HG03097 (cell line): ENCODE results near the gene ATOH7.
"Not testable (repeated sequence)": the region's sequence is repeated elsewhere in the genome, so short reads cannot be mapped to it uniquely, and the experiment has no call there.

ENCODE experiments used
- ATAC-seq: cut with Tn5 transposase; IDR thresholded peaks from one replicate; pipeline ENCODE4 v1.9.1; 2021; ENCODE audit not compliant: unreplicated experiment, low FRiP score

The ATOH7 gene

GRCh38 chr10:68231817-68232251, at the start of gene ATOH7:
Gene ATOH7, minus strand, starts transcription at chr10:68232113. Its CDS starts 436 bp downstream, at chr10:68231677.
- no peak for ATAC-seq

DNA sequence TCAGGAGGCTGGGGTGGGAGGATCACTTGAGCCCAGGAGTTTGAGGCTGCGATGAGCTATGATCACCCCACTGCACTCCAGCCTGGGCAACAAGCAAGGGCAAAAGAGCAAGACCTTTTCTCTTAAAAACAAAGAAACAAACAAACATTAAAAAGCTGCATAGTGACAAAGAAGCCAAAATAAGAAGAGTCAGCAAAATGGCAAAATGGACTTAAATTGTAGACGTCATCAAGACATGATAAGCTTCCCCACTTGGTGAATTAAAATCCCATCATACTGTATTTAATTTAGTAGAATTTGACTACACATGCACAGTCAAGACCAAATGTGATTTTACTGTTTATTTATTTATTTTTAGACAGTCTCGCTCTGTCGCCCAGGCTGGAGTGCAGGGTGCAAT, 48.8 kb upstream of the ATOH7 start:
- no peak for ATAC-seq

DNA sequence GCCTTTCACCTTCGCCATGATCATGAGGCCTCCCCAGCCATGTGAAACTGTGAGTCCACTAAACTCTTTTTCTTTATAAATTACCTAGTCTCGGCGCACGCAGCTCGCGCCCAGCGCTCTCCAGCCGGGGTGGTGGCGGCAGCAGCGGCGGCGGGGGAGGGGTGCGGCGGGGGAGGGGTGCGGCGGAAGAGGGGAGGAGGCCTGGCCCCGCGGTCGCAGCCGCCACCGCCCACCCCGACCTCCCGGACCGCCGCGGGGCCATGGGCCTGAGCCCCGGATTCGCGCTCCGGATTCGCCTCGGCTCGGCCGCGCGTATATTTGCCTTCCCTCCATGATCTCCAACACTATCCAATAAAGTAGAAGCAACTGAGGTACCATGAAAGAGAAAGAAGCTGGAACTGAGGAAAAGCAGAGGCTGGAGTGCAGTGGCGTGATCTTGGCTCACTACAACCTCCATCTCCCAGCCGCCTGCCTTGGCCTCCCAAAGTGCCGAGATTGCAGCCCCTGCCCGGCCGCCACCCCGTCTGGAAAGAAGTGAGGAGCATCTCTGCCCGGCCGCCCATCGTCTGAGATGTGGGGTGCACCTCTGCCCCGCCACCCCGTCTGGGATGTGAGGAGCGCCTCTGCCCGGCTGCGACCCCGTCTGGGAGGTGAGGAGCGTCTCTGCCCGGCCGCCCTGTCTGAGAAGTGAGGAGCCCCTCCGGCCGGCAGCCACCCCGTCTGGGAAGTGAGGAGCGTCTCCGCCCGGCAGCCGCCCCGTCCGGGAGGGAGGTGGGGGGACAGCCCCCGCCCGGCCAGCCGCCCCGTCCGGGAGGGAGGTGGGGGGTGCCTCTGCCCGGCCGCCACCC, 47.2 kb upstream of the ATOH7 start:
- ATAC-seq, result not testable (repeated sequence)

GRCh38 chr10:68277814-68278213, 45.9 kb upstream of the ATOH7 start:
- not testable (repeated sequence) for ATAC-seq

DNA sequence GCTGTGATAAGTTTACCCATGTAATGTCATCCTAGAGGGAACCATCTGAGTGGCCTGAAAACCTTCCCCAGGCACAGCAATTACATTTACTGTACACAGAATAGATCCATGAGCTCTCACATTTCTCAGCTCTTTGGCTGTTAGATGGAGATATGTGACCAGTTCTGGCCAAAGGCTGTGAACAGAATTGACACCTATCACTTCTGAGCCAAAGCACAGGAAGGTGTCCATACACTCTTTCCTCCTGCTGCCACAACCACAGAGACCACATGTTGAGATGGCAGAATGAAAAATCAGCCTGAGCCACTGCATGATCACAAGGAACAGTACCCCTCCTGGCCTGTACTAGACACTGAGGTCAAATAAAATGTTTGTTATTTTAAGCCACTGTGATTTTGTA, 44.3 kb upstream of the ATOH7 start:
- ATAC-seq, result no peak

DNA sequence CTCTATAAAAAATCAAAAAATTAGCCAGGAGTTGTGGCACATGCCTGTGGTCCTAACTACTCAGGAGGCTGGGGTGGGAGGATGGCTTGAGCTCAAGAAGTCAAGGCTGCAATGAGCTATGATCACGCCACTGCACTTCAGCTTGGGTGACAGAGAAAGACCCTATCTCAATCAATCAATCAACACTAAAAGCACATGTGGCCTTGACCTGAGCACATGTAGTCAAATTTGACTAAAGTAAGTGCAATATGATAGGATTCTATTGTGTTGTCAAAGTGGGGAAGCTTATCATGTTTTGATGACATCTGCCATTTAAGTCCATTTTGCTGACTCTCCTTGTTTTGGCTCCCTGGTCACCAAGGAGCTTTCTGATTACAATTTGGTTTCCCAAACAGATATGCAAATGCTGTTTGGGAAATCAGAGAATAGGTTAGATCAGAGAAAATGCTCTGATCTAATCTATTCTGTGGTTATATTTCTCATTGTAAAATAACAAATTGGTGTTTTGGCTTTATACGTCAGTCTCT, 43.8 kb upstream of the ATOH7 start:
- no peak for ATAC-seq

DNA sequence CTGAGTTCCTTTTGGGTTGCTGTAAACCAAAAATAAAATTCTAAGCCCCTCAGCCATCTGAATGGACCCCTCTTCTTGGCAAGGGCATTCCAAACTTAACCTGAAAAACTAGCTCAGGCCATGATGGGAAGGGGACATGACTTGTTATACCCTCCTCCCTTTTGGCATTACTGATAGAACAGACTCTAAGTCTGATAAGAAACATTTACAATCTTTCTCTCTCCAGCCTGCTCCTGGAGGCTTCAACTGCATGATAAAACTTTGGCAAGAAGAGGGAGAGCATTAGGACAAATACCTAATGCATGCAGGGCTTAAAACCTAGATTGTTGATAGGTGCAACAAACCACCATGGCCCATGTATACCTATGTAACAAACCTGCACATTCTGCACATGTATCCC, 40.9 kb upstream of the ATOH7 start:
- ATAC-seq, result no peak

GRCh38 chr10:68271196-68271882, 39.4 kb upstream of the ATOH7 start:
- no peak for ATAC-seq

DNA sequence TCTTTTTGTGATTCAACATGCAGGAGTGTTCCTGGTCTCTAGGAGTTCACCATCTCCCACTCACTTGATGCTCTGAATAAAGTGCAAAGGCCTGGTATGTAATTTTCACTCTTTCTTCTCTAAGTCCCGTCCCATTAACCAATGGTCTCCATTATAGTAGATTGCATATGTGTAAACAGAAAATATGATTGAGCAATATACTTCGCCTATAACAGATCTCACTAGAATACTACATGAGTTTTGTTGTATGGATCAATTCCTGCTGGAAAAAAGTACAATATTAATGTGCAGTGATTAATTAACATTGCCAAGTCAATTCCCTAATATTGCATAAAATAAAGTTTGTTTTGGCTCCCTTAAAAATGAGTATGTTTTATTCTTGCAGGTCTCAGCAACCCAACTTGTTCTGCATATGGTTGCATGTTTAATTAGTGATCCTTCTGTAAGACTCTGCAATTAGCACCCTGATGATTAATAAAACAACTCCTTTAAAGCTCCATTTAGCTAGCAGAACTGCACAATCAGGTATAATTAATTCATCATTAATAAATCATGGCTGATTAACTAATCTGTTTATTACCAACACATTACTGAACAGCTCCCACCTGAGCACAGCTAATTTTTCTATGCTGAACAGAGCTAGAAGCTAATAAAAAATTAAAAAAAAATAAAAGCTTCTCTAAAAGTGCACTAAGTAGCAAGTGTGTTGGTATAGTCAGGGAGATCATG, 37.8 kb upstream of the ATOH7 start:
- no peak for ATAC-seq

- ATAC-seq, result no peak
These were observed 29.4 kb upstream of the ATOH7 start for GRCh38 chr10:68261132-68261856.

GRCh38 chr10:68253346-68253745, 21.4 kb upstream of the ATOH7 start:
- ATAC-seq, result no peak

- no peak for ATAC-seq
These were observed 19.9 kb upstream of the ATOH7 start for GRCh38 chr10:68251625-68252495.

- ATAC-seq, result no peak
These were observed 19.2 kb upstream of the ATOH7 start for GRCh38 chr10:68251151-68251550.

GRCh38 chr10:68249297-68249696, 17.4 kb upstream of the ATOH7 start:
- ATAC-seq, result no peak

DNA sequence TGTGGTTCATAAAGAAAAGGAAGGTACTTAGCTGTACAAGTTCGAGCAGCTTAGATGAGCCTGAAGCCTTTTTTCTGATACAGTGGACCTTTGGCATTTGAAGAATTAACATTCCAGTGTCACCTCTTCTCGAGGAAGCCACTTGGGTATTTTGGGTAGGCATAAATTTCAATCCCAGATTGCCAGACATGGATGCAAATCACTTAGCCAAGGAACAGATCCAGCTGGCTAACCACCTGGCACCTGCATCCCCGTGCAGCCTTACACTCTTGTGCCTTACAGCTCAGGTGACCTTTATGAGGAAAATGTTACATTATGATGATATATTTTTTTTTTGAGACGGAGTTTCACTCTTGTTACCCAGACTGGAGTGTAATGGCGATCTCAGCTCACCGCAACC, 16.0 kb upstream of the ATOH7 start:
- no peak for ATAC-seq

DNA sequence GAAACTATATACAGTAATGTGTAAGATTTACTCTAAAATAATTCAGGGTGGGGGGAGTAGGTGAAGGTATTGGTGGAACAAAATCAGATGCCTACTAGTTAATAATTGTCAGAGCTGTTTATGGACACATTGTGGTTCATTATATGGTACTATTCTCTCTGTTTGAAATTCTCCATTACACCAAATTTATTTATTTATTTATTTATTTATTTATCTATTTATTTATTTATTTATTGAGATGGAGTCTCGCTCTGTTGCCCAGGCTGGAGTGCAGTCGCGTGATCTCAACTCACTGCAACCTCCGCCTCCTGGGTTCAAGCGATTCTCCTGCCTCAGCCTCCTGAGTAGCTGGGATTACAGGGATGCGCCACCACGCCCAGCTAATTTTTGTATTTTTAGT, 14.5 kb upstream of the ATOH7 start:
- ATAC-seq, result not testable (repeated sequence)

DNA sequence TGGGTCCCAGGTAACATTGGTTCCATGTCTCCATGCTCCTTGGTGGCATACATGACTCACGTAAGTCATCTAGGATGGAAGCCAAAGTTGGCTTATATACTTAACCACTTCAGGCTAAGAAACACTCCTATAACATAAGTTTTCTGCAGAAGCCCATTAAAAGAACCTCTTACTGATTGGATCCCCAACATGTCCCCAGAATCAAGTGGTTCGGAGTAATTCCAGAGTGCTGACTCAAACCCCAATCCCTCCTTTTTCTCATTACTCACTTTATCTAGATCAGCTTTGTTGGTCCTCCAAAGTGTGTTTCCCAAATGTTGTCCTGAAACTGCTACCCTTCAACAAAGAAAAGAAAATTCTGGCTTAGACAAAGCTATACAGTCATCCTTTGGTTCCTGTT, 10.1 kb upstream of the ATOH7 start:
- no peak for ATAC-seq

GRCh38 chr10:68239596-68240150, 7.8 kb upstream of the ATOH7 start:
- no peak for ATAC-seq

DNA sequence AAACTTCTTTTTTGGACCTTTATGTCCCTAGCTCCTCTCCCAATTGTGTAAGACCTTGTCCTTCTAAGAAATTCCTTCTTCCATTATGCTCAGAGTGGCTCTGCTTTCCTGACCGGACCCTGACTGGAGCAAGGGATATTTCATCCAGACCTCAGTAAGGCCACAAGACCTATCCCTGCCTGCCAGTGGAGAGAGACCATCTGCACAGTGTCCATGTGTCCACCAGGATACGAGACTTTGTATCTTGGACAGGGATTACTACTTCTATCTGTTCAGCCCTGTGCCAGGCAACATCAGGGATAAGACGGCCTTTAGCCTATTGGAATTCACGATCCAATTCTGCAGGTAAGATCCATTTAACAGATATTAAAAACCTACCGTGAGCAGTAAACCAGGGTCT, 7.2 kb upstream of the ATOH7 start:
- no peak for ATAC-seq
